Measurements from ENCODE around the gene TAF7.
"Not testable (repeated sequence)": the region's sequence is repeated elsewhere in the genome, so short reads cannot be mapped to it uniquely, and the experiment has no call there.

The TAF7 gene

GRCh38 chr5:141320225-141321169 lies at the start of gene TAF7:
TAF7 (minus strand) TSS chr5:141320784; CDS start chr5:141320044, 740 bp downstream.
- DNase-seq, result peak; percentile 72

- no peak for DNase-seq
Measured at GRCh38 chr5:141366016-141366896, 45.7 kb upstream of the TAF7 start.

- DNase-seq, result no peak
Measured at GRCh38 chr5:141363952-141364660, 43.5 kb upstream of the TAF7 start, which contains the start of gene PCDHGA5. PCDHGA5 (plus strand) TSS chr5:141364162; CDS start chr5:141364331, 169 bp downstream.

GRCh38 chr5:141362719-141363118 lies 42.1 kb upstream of the TAF7 start:
- DNase-seq, result no peak

GRCh38 chr5:141360685-141361084 lies 40.1 kb upstream of the TAF7 start:
- DNase-seq, result no peak

GRCh38 chr5:141359790-141360426 lies 39.3 kb upstream of the TAF7 start, which contains the start of gene PCDHGB2:
PCDHGB2 (plus strand) TSS chr5:141359994; CDS start chr5:141360136, 142 bp downstream.
- DNase-seq, result no peak

GRCh38 chr5:141356950-141357349 lies 36.4 kb upstream of the TAF7 start:
- DNase-seq, result no peak

GRCh38 chr5:141356133-141356532 lies 35.5 kb upstream of the TAF7 start:
- DNase-seq, result no peak

- DNase-seq, result no peak
Measured at GRCh38 chr5:141355641-141356040, 35.1 kb upstream of the TAF7 start.

- DNase-seq, result no peak
Measured at GRCh38 chr5:141354900-141355469, 34.4 kb upstream of the TAF7 start, which contains the start of gene PCDHGA4. PCDHGA4 (plus strand) TSS chr5:141355021; CDS start chr5:141355108, 87 bp downstream.

GRCh38 chr5:141351591-141351990 lies 31.0 kb upstream of the TAF7 start:
- no peak for DNase-seq

- DNase-seq, result no peak
Measured at GRCh38 chr5:141349917-141350619, 29.5 kb upstream of the TAF7 start, which contains the start of gene PCDHGB1. PCDHGB1 (plus strand) TSS chr5:141350099; CDS start chr5:141350261, 162 bp downstream.

GRCh38 chr5:141346017-141346416 lies 25.4 kb upstream of the TAF7 start:
- not testable (repeated sequence) for DNase-seq

GRCh38 chr5:141345327-141345726 lies 24.7 kb upstream of the TAF7 start:
- no peak for DNase-seq

GRCh38 chr5:141343953-141344463 lies 23.4 kb upstream of the TAF7 start:
- no peak for DNase-seq

- no peak for DNase-seq
Measured at GRCh38 chr5:141343242-141343952, 22.8 kb upstream of the TAF7 start, which contains the start of gene PCDHGA3. PCDHGA3 (plus strand) TSS chr5:141343829; CDS start chr5:141344034, 205 bp downstream.

- no peak for DNase-seq
Measured at GRCh38 chr5:141342773-141343172, 22.2 kb upstream of the TAF7 start.

- DNase-seq, result not testable (repeated sequence)
Measured at GRCh38 chr5:141340781-141341354, 20.3 kb upstream of the TAF7 start.
